OCI-LY3 (cell line): ENCODE measurements around the gene SEC24D.

Source experiments
- H2AFZ ChIP-seq: fragments of 200-600, 300-600 bp; shearing (Covaris generic); 2 replicates; pipeline ENCODE4 v1.6.0; 2014; ENCODE audit warnings: antibody characterized with exemption, low read depth, low read length
- H3K27ac ChIP-seq: fragments of 200-600, 300-600 bp; sonication (generic); 2 replicates; pipeline ENCODE4 v1.5.1; 2014; ENCODE audit warnings: mild to moderate bottlenecking, low read length, moderate library complexity, mixed read lengths
- H3K27me3 ChIP-seq: fragments of 200-600, 300-600 bp; sonication (generic); 2 replicates; pipeline ENCODE4 v1.6.1; 2014; ENCODE audit warnings: low read depth, low read length, mixed read lengths
- H3K36me3 ChIP-seq: fragments of 200-600, 300-600 bp; sonication (generic); replicated peaks from 2 replicates; pipeline ENCODE3; 2014; ENCODE audit warnings: low read depth, low read length, mixed read lengths
- H3K4me1 ChIP-seq: fragments of 300-600, 200-600 bp; sonication (generic); 2 replicates; pipeline ENCODE4 v1.6.1; 2014; ENCODE audit warnings: low read length, mixed read lengths
- H3K4me2 ChIP-seq: fragments of 200-600, 300-600 bp; sonication (generic); 2 replicates; pipeline ENCODE4 v1.6.1; 2014; ENCODE audit warnings: low read length, mixed read lengths
- H3K4me3 ChIP-seq: fragments of 300-600, 200-600 bp; sonication (generic); 2 replicates; pipeline ENCODE4 v1.5.1; 2014; ENCODE audit warnings: antibody characterized with exemption, mild to moderate bottlenecking, low read length, moderate library complexity
- H3K79me2 ChIP-seq: fragments of 300-600, 200-600 bp; shearing (Covaris generic); 2 replicates; pipeline ENCODE4 v1.6.1; 2014; ENCODE audit warnings: mild to moderate bottlenecking, low read length, mixed read lengths
- H3K9ac ChIP-seq: fragments of 300-600, 200-600 bp; shearing (Covaris generic); 2 replicates; pipeline ENCODE4 v1.6.0; 2014; ENCODE audit warnings: mild to moderate bottlenecking, low read length, moderate library complexity
- H3K9me3 ChIP-seq: fragments of 200-600, 300-600 bp; shearing (Covaris generic); 2 replicates; pipeline ENCODE4 v1.6.1; 2014; ENCODE audit warnings: low read length, mixed read lengths; ENCODE audit not compliant: insufficient read depth
- H4K20me1 ChIP-seq: fragments of 200-600, 300-600 bp; sonication (generic); 2 replicates; pipeline ENCODE4 v1.6.1; 2016; ENCODE audit warnings: low read length, mixed read lengths; ENCODE audit not compliant: insufficient read depth
- CTCF ChIP-seq: fragments of 200-600, 300-600 bp; sonication (generic); IDR thresholded peaks from 2 replicates; pipeline ENCODE4 v1.5.1; 2014; ENCODE audit warnings: antibody characterized with exemption, low read length, low read depth
- EZH2phosphoT487 ChIP-seq: fragments of 200-600 bp; shearing (Covaris generic); IDR thresholded peaks from 2 replicates; pipeline ENCODE4 v1.6.1; 2018; ENCODE audit warnings: antibody characterized with exemption, mixed run types, low read depth

Gene SEC24D

GRCh38 chr4:118848242-118848641 is 12.3 kb upstream of the SEC24D start:
- no peaks in the 10 kb centered on the region for H3K79me2 ChIP-seq
- peaks cover 4% of the 10 kb centered on the region; the same call in 1 of the 2 replicates for H3K27me3 ChIP-seq
- TF ChIP-seq EZH2phosphoT487 = no peak
- TF ChIP-seq CTCF = no peak
- H3K9me3 ChIP-seq = no peaks in the 10 kb centered on the region
- H3K36me3 ChIP-seq = no peaks in the 10 kb centered on the region
- no peak overlapping the region for H3K9ac ChIP-seq
- H3K4me3 ChIP-seq = no peak overlapping the region
- H4K20me1 ChIP-seq = no peaks in the 10 kb centered on the region
- H3K4me1 ChIP-seq = peaks cover 9% of the 10 kb centered on the region
- no peak overlapping the region for H2AFZ ChIP-seq
- H3K27ac ChIP-seq = no peak overlapping the region
- H3K4me2 ChIP-seq = no peak overlapping the region

- Histone ChIP-seq H3K9ac (no peak overlapping the region), H3K4me3 (no peak overlapping the region), H3K4me2 (no peak overlapping the region)
Measured at GRCh38 chr4:118846979-118847378, 11.1 kb upstream of the SEC24D start.

GRCh38 chr4:118845552-118846050 is 9.7 kb upstream of the SEC24D start:
- H3K4me1 ChIP-seq = peaks cover 5% of the 10 kb centered on the region
- no peak overlapping the region for H3K9ac ChIP-seq
- no peak overlapping the region for H3K27ac ChIP-seq
- H3K27me3 ChIP-seq = peaks cover 4% of the 10 kb centered on the region; the same call in 1 of the 2 replicates
- no peak overlapping the region for H2AFZ ChIP-seq
- TF ChIP-seq EZH2phosphoT487 = no peak
- TF ChIP-seq CTCF = no peak
- H3K36me3 ChIP-seq = no peaks in the 10 kb centered on the region
- no peaks in the 10 kb centered on the region for H3K79me2 ChIP-seq
- H3K4me3 ChIP-seq = no peak overlapping the region
- no peak overlapping the region for H3K4me2 ChIP-seq
- no peaks in the 10 kb centered on the region for H3K9me3 ChIP-seq
- no peaks in the 10 kb centered on the region for H4K20me1 ChIP-seq

More at GRCh38 chr4:118846979-118847378, 11.1 kb upstream of the SEC24D start:
- H2AFZ ChIP-seq = no peak overlapping the region
- H3K27ac ChIP-seq = no peak overlapping the region
- no peaks in the 10 kb centered on the region for H4K20me1 ChIP-seq
- H3K9me3 ChIP-seq = no peaks in the 10 kb centered on the region
- no peak for TF ChIP-seq EZH2phosphoT487
- TF ChIP-seq CTCF = no peak
- H3K79me2 ChIP-seq = no peaks in the 10 kb centered on the region
- H3K36me3 ChIP-seq = no peaks in the 10 kb centered on the region
- H3K27me3 ChIP-seq = peaks cover 4% of the 10 kb centered on the region; the same call in 1 of the 2 replicates
- peaks cover 9% of the 10 kb centered on the region for H3K4me1 ChIP-seq

- Histone ChIP-seq H2AFZ (no peak overlapping the region), H3K9me3 (no peaks in the 10 kb centered on the region), H3K9ac (no peak overlapping the region), H3K27me3 (peaks cover 4% of the 10 kb centered on the region; the same call in 1 of the 2 replicates), H3K79me2 (no peaks in the 10 kb centered on the region), H3K4me3 (no peak overlapping the region), H3K4me2 (no peak overlapping the region), H3K36me3 (no peaks in the 10 kb centered on the region), H4K20me1 (no peaks in the 10 kb centered on the region), H3K4me1 (no peaks in the 10 kb centered on the region), H3K27ac (no peak overlapping the region)
- TF ChIP-seq EZH2phosphoT487 = no peak
- no peak for TF ChIP-seq CTCF
Measured at GRCh38 chr4:118843237-118843636, 7.3 kb upstream of the SEC24D start.
